Right renal cortex interstitium (tissue), 3 donors: ENCODE measurements around the gene USP40. TPM values are rescaled to one million over a fixed set of nuclear protein-coding genes. Genes with fewer than 3 reads are reported as not detected.
A peak's percentile ranks its signal among the peaks of the same experiment; 100 is the strongest.
"Not testable (repeated sequence)": the region's sequence is repeated elsewhere in the genome, so short reads cannot be mapped to it uniquely, and the experiment has no call there.

ENCODE experiments used
- DNase-seq, 3 donors: peaks; one replicate each; pipeline ENCODE4 v3.0.0-alpha.2; 2013; ENCODE audit warnings: low read depth in 3 of 3, low spot score in 2 of 3
- polyA plus RNA-seq, 3 donors: library from polyadenylated mRNA; unstranded; fragments of 120-200 nt; gene quantifications; one replicate each; pipeline ENCODE4 v1.2.1, GENCODE V29; 2013; ENCODE audit not compliant: insufficient read length in 3 of 3

USP40 gene
- polyA plus RNA-seq: 10 to 100 TPM; 40.8 to 48.6 (median 41.5) TPM

- peak; percentile 80 to 88 (median 87) for DNase-seq
Measured at GRCh38 chr2:233566141-233566956, at the start of gene USP40. Gene USP40, minus strand, starts transcription at chr2:233566782. Its CDS starts 1,228 bp downstream, at chr2:233565554.

GRCh38 chr2:233611284-233611683 lies 44.7 kb upstream of the USP40 start:
- no peak for DNase-seq

GRCh38 chr2:233605680-233606079 lies 39.1 kb upstream of the USP40 start:
- DNase-seq: no peak

- DNase-seq: no peak
Measured at GRCh38 chr2:233604826-233605225, 38.2 kb upstream of the USP40 start.

GRCh38 chr2:233603520-233603919 lies 36.9 kb upstream of the USP40 start:
- DNase-seq: no peak

- DNase-seq: no peak
Measured at GRCh38 chr2:233602076-233602475, 35.5 kb upstream of the USP40 start.

GRCh38 chr2:233600386-233600785 lies 33.8 kb upstream of the USP40 start:
- no peak for DNase-seq

- no peak for DNase-seq
Measured at GRCh38 chr2:233598952-233599351, 32.4 kb upstream of the USP40 start.

GRCh38 chr2:233597522-233597921 lies 30.9 kb upstream of the USP40 start:
- no peak for DNase-seq

- no peak for DNase-seq
Measured at GRCh38 chr2:233593201-233593600, 26.6 kb upstream of the USP40 start.

GRCh38 chr2:233592706-233593105 lies 26.1 kb upstream of the USP40 start:
- not testable (repeated sequence) for DNase-seq

- no peak for DNase-seq
Measured at GRCh38 chr2:233588400-233588799, 21.8 kb upstream of the USP40 start.

GRCh38 chr2:233584210-233584609 lies 17.6 kb upstream of the USP40 start:
- DNase-seq: no peak

- not testable (repeated sequence) for DNase-seq
Measured at GRCh38 chr2:233583217-233583965, 16.8 kb upstream of the USP40 start.

- not testable (repeated sequence) for DNase-seq
Measured at GRCh38 chr2:233577341-233577740, 10.8 kb upstream of the USP40 start.

- DNase-seq: no peak
Measured at GRCh38 chr2:233572468-233572867, 5.9 kb upstream of the USP40 start.

- no peak for DNase-seq
Measured at GRCh38 chr2:233571462-233571861, 4.9 kb upstream of the USP40 start.

- DNase-seq: no peak
Measured at GRCh38 chr2:233571001-233571400, 4.4 kb upstream of the USP40 start.

- peak in 1 of 3 donors; percentile 48 for DNase-seq
Measured at GRCh38 chr2:233565685-233566140, 869 bp downstream of the USP40 start.

- no peak for DNase-seq
Measured at GRCh38 chr2:233563663-233564430, 2.7 kb downstream of the USP40 start.
